ENCODE data around the gene COPS9. TPM values are rescaled to one million over a fixed set of nuclear protein-coding genes. Genes with fewer than 3 reads are reported as not detected.

Gene COPS9
- total RNA-seq, 2 donors from 2014 or later = 232 to 243 TPM

GRCh38 chr2:240182001-240182400, 45.9 kb upstream of the COPS9 start:
- no peak for TF ChIP-seq CTCF (IDR thresholded peaks at IDR 0.05)
- H3K4me3 ChIP-seq = no peak overlapping the region
- no peak for DNase-seq (ENCODE audit: low spot score)
- no peaks in the 10 kb centered on the region for H3K36me3 ChIP-seq
- H3K4me1 ChIP-seq = no peaks in the 10 kb centered on the region
- no peaks in the 10 kb centered on the region for H3K9me3 ChIP-seq
- H3K27me3 ChIP-seq = no peaks in the 10 kb centered on the region
- no peak overlapping the region for H3K27ac ChIP-seq

- Histone ChIP-seq H3K4me1 (no peaks in the 10 kb centered on the region), H3K9me3 (no peaks in the 10 kb centered on the region), H3K4me3 (no peak overlapping the region), H3K27me3 (no peaks in the 10 kb centered on the region), H3K36me3 (no peaks in the 10 kb centered on the region), H3K27ac (no peak overlapping the region)
- no peak for TF ChIP-seq CTCF (IDR thresholded peaks at IDR 0.05)
- no peak for DNase-seq (ENCODE audit: low spot score)
These were observed 44.0 kb upstream of the COPS9 start for GRCh38 chr2:240179941-240180666.

GRCh38 chr2:240179186-240179815, 43.2 kb upstream of the COPS9 start:
- DNase-seq (ENCODE audit: low spot score) = no peak
- Histone ChIP-seq H3K4me3 (no peak overlapping the region), H3K27me3 (no peaks in the 10 kb centered on the region), H3K4me1 (no peaks in the 10 kb centered on the region), H3K27ac (no peak overlapping the region), H3K36me3 (no peaks in the 10 kb centered on the region), H3K9me3 (no peaks in the 10 kb centered on the region)
- no peak for TF ChIP-seq CTCF (IDR thresholded peaks at IDR 0.05)

GRCh38 chr2:240178564-240178963, 42.5 kb upstream of the COPS9 start:
- Histone ChIP-seq H3K4me1 (no peaks in the 10 kb centered on the region), H3K27me3 (no peaks in the 10 kb centered on the region), H3K9me3 (no peaks in the 10 kb centered on the region), H3K27ac (no peak overlapping the region), H3K36me3 (no peaks in the 10 kb centered on the region), H3K4me3 (no peak overlapping the region)
- TF ChIP-seq CTCF (IDR thresholded peaks at IDR 0.05) = no peak
- no peak for DNase-seq (ENCODE audit: low spot score)

- Histone ChIP-seq H3K4me1 (no peaks in the 10 kb centered on the region), H3K9me3 (no peaks in the 10 kb centered on the region), H3K4me3 (no peak overlapping the region), H3K27ac (no peak overlapping the region), H3K27me3 (no peaks in the 10 kb centered on the region), H3K36me3 (no peaks in the 10 kb centered on the region)
- DNase-seq (ENCODE audit: low spot score) = no peak
- no peak for TF ChIP-seq CTCF (IDR thresholded peaks at IDR 0.05)
These were observed 38.4 kb upstream of the COPS9 start for GRCh38 chr2:240174496-240174895.

Data from right atrium auricular region (tissue), 2 donors.